GM23338 (cell line): Measurements from ENCODE around the gene CEP131. TPM values are rescaled to one million over a fixed set of nuclear protein-coding genes. Genes with fewer than 3 reads are reported as not detected.

Experiments
- ATAC-seq: fragments of 200-7000 bp; cut with Tn5 transposase; 3 replicates; pipeline ENCODE4 v1.9.1; 2020
- DNase-seq: peaks from one replicate; pipeline ENCODE4 v3.0.0-alpha.2; 2015; ENCODE audit warnings: low spot score
- H2AFZ ChIP-seq: fragments of 200-600 bp; sonication (generic); 2 replicates; pipeline ENCODE4 v1.8.0; 2016; ENCODE audit warnings: antibody characterized with exemption, mild to moderate bottlenecking, moderate library complexity
- H3F3A ChIP-seq: fragments of 200-600 bp; sonication (generic); replicated peaks from 2 replicates; pipeline ENCODE4 v1.8.0; 2017; ENCODE audit warnings: antibody characterized with exemption, mixed run types, low read depth
- H3K27ac ChIP-seq: fragments of 200-600 bp; sonication (generic); 2 replicates; pipeline ENCODE4 v1.6.1; 2016; ENCODE audit warnings: low read depth
- H3K27me3 ChIP-seq: fragments of 200-600 bp; sonication (generic); 2 replicates; pipeline ENCODE4 v1.8.0; 2016; ENCODE audit warnings: mild to moderate bottlenecking, mixed run types, moderate library complexity; ENCODE audit not compliant: insufficient read depth
- H3K36me3 ChIP-seq: fragments of 200-600 bp; sonication (generic); 2 replicates; pipeline ENCODE4 v1.8.0; 2016; ENCODE audit warnings: mild to moderate bottlenecking; ENCODE audit not compliant: insufficient read depth
- H3K4me1 ChIP-seq: fragments of 200-600 bp; sonication (generic); 2 replicates; pipeline ENCODE4 v1.8.0; 2016; ENCODE audit warnings: mild to moderate bottlenecking, moderate library complexity; ENCODE audit not compliant: insufficient read depth
- H3K4me2 ChIP-seq: fragments of 200-600 bp; sonication (generic); 2 replicates; pipeline ENCODE4 v1.7.1; 2017; ENCODE audit warnings: mixed run types
- H3K4me3 ChIP-seq: fragments of 200-600 bp; sonication (generic); 2 replicates; pipeline ENCODE4 v1.6.1; 2016; ENCODE audit warnings: mixed run types
- H3K79me2 ChIP-seq: fragments of 200-600 bp; sonication (generic); replicated peaks from 2 replicates; pipeline ENCODE4 v1.8.0; 2017; ENCODE audit warnings: mild to moderate bottlenecking; ENCODE audit not compliant: insufficient read depth
- H3K9me2 ChIP-seq: fragments of 200-600 bp; sonication (generic); 2 replicates; pipeline ENCODE4 v1.8.0; 2017; ENCODE audit not compliant: insufficient read depth
- H4K20me1 ChIP-seq: fragments of 200-600 bp; sonication (generic); replicated peaks from 2 replicates; pipeline ENCODE4 v1.8.0; 2017; ENCODE audit warnings: mild to moderate bottlenecking; ENCODE audit not compliant: insufficient read depth
- H3K27ac Mint-ChIP-seq: 2 replicates; pipeline ENCODE4 v1.8.0; 2020; ENCODE audit warnings: inconsistent platforms, mild to moderate bottlenecking, moderate library complexity, mixed read lengths
- H3K27me3 Mint-ChIP-seq: 3 replicates; pipeline ENCODE4 v1.8.0; 2022; ENCODE audit warnings: low read depth, mild to moderate bottlenecking, moderate library complexity, mixed read lengths, inconsistent platforms; ENCODE audit not compliant: insufficient read depth, poor library complexity
- H3K36me3 Mint-ChIP-seq: 3 replicates; pipeline ENCODE4 v1.8.0; 2021; ENCODE audit warnings: low read depth, mild to moderate bottlenecking, inconsistent platforms, moderate library complexity, mixed read lengths
- H3K4me1 Mint-ChIP-seq: 3 replicates; pipeline ENCODE4 v1.8.0; 2020; ENCODE audit warnings: mild to moderate bottlenecking, inconsistent platforms, mixed read lengths
- H3K4me3 Mint-ChIP-seq: 3 replicates; pipeline ENCODE4 v1.8.0; 2021; ENCODE audit warnings: moderate library complexity, mild to moderate bottlenecking, inconsistent platforms, mixed read lengths
- H3K9me3 Mint-ChIP-seq: 3 replicates; pipeline ENCODE4 v1.8.0; 2020; ENCODE audit warnings: moderate library complexity, mild to moderate bottlenecking, inconsistent platforms, mixed read lengths
- CREB1 ChIP-seq: fragments of 250-450 bp; sonication (Bioruptor Pico); IDR thresholded peaks from 2 replicates; pipeline ENCODE4 v1.5.0; 2020; ENCODE audit warnings: low read depth, mild to moderate bottlenecking, moderate library complexity
- CTCF ChIP-seq, 2 experiments: fragments of 200-600 bp in 1 of 2; sonication (generic) in 1 of 2; conservative IDR thresholded peaks; 2 replicates each; pipeline versions ENCODE4 v1.5.1 to v1.6.1; 2016 to 2017; ENCODE audit warnings: antibody characterized with exemption in 2 of 2, low read depth in 2 of 2, mild to moderate bottlenecking in 2 of 2, moderate library complexity in 1 of 2
- EZH2 ChIP-seq: fragments of 200-600 bp; sonication (generic); IDR thresholded peaks from one replicate; pipeline ENCODE4 v1.8.0; 2017; ENCODE audit warnings: antibody characterized with exemption, mild to moderate bottlenecking, low read depth; ENCODE audit not compliant: unreplicated experiment
- POLR2AphosphoS5 ChIP-seq: IDR thresholded peaks from 2 replicates; pipeline ENCODE4 v1.6.1; 2016; ENCODE audit warnings: antibody characterized with exemption, low read depth
- STAT1 ChIP-seq: IDR thresholded peaks from one replicate; pipeline ENCODE4 v1.6.1; 2016; ENCODE audit warnings: antibody characterized with exemption; ENCODE audit not compliant: unreplicated experiment
- polyA plus RNA-seq: library from polyadenylated mRNA; unstranded; fragments of >200 nt; fragmentation: Nextera tagmentation; extraction: Ambion mirVana; gene quantifications from 2 replicates; pipeline ENCODE4 v1.2.1, GENCODE V29; 2016
- total RNA-seq: library from RNA; depleted of rRNA; stranded (reverse); fragments of >200 nt; shearing (Covaris generic); gene quantifications from 2 replicates; pipeline ENCODE4 v1.2.3, GENCODE V29; 2014
- TF ChIP-seq, protein P1 (sequence below): fragments of 250-450 bp; sonication (Bioruptor Pico); IDR thresholded peaks from 2 replicates; pipeline ENCODE4 v1.5.0; 2020; ENCODE audit warnings: mild to moderate bottlenecking, moderate library complexity

CEP131 gene
- total and polyA plus RNA-seq, 2 experiments from 2014 or later = 26.8 to 35.5 TPM

DNA sequence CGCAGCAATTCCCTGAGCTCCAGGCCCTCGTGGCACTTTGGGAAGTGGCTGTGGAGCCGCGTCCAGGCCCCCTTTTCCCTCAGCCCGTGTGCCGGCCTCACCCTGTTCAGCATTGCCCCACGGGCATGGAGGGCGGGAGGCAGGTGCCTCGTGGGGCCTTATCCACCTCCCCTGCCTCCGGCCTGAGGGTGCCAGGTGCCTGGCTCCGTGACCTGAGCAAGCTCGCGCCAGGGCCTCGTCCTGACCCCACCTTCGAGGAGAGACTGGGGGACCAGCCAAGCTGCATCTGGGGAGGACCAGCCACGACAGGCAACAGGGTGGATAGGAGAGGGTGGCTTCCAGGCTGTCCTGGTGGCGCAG lies 29.7 kb downstream of the CEP131 start:
- no peak for DNase-seq
- H3K4me3 ChIP-seq = no peak overlapping the region
- H3K27ac ChIP-seq = no peak overlapping the region
- H3K4me2 ChIP-seq = no peak overlapping the region
- H3K9me2 ChIP-seq = no peaks in the 10 kb centered on the region
- no peak for ATAC-seq
- H3K4me1 ChIP-seq = no peaks in the 10 kb centered on the region
- H3K36me3 Mint-ChIP-seq = 0 out of 3 replicates have a peak, but pooled peaks cover 9% of the 10 kb centered on the region
- no peaks in the 10 kb centered on the region for H4K20me1 ChIP-seq
- H3F3A ChIP-seq = no peaks in the 10 kb centered on the region
- no peak overlapping the region for H3K4me3 Mint-ChIP-seq
- H3K4me1 Mint-ChIP-seq = no peaks in the 10 kb centered on the region
- no peaks in the 10 kb centered on the region for H3K27me3 ChIP-seq
- TF ChIP-seq, protein P1, sequence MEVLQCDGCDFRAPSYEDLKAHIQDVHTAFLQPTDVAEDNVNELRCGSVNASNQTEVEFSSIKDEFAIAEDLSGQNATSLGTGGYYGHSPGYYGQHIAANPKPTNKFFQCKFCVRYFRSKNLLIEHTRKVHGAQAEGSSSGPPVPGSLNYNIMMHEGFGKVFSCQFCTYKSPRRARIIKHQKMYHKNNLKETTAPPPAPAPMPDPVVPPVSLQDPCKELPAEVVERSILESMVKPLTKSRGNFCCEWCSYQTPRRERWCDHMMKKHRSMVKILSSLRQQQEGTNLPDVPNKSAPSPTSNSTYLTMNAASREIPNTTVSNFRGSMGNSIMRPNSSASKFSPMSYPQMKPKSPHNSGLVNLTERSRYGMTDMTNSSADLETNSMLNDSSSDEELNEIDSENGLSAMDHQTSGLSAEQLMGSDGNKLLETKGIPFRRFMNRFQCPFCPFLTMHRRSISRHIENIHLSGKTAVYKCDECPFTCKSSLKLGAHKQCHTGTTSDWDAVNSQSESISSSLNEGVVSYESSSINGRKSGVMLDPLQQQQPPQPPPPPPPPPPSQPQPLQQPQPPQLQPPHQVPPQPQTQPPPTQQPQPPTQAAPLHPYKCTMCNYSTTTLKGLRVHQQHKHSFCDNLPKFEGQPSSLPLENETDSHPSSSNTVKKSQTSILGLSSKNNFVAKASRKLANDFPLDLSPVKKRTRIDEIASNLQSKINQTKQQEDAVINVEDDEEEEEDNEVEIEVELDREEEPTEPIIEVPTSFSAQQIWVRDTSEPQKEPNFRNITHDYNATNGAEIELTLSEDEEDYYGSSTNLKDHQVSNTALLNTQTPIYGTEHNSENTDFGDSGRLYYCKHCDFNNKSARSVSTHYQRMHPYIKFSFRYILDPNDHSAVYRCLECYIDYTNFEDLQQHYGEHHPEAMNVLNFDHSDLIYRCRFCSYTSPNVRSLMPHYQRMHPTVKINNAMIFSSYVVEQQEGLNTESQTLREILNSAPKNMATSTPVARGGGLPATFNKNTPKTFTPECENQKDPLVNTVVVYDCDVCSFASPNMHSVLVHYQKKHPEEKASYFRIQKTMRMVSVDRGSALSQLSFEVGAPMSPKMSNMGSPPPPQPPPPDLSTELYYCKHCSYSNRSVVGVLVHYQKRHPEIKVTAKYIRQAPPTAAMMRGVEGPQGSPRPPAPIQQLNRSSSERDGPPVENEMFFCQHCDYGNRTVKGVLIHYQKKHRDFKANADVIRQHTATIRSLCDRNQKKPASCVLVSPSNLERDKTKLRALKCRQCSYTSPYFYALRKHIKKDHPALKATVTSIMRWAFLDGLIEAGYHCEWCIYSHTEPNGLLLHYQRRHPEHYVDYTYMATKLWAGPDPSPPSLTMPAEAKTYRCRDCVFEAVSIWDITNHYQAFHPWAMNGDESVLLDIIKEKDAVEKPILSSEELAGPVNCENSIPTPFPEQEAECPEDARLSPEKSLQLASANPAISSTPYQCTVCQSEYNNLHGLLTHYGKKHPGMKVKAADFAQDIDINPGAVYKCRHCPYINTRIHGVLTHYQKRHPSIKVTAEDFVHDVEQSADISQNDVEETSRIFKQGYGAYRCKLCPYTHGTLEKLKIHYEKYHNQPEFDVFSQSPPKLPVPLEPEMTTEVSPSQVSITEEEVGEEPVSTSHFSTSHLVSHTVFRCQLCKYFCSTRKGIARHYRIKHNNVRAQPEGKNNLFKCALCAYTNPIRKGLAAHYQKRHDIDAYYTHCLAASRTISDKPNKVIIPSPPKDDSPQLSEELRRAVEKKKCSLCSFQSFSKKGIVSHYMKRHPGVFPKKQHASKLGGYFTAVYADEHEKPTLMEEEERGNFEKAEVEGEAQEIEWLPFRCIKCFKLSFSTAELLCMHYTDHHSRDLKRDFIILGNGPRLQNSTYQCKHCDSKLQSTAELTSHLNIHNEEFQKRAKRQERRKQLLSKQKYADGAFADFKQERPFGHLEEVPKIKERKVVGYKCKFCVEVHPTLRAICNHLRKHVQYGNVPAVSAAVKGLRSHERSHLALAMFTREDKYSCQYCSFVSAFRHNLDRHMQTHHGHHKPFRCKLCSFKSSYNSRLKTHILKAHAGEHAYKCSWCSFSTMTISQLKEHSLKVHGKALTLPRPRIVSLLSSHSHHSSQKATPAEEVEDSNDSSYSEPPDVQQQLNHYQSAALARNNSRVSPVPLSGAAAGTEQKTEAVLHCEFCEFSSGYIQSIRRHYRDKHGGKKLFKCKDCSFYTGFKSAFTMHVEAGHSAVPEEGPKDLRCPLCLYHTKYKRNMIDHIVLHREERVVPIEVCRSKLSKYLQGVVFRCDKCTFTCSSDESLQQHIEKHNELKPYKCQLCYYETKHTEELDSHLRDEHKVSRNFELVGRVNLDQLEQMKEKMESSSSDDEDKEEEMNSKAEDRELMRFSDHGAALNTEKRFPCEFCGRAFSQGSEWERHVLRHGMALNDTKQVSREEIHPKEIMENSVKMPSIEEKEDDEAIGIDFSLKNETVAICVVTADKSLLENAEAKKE (CRISPR knock-in tag) = no peak
- no peak for TF ChIP-seq CREB1
- TF ChIP-seq POLR2AphosphoS5 = no peak
- TF ChIP-seq CTCF (conservative IDR thresholded peaks at IDR 0.05; ENCODE audit: low read depth in 2 of 2) = no peak
- no peak for TF ChIP-seq STAT1
- TF ChIP-seq EZH2 = no peak
- H2AFZ ChIP-seq = no peak overlapping the region
- peaks cover 2% of the 10 kb centered on the region for H3K27me3 Mint-ChIP-seq
- no peaks in the 10 kb centered on the region for H3K79me2 ChIP-seq
- H3K9me3 Mint-ChIP-seq = no peaks in the 10 kb centered on the region
- no peak overlapping the region for H3K27ac Mint-ChIP-seq
- no peaks in the 10 kb centered on the region for H3K36me3 ChIP-seq
